GM10847 (cell line): ENCODE results near the gene ANO2.

ENCODE experiments used
- POLR2A ChIP-seq: IDR thresholded peaks from 2 replicates; pipeline ENCODE4 v1.6.1; 2011; ENCODE audit not compliant: insufficient read length; ENCODE audit errors: extremely low read depth

ANO2 gene

DNA sequence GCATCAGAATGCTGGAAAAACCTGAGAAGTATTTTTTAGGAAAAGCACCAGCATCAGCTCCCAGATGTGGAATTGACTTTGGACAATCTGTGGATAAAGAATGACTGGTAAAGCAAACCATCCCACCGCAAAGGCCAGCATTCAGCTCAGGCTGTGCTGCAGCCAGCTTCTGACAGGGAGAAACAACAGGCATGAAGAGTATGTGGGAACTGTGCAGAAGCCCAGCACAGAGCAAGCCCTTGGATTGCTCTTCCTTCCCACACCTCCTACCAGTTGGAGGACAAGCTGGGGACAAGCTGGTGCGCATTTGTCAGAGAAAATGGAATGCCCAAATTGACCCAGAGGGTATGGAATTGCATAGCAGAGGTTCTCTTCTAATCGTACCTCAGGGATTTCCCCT is 228.1 kb downstream of the ANO2 start:
- no peak for TF ChIP-seq POLR2A

DNA sequence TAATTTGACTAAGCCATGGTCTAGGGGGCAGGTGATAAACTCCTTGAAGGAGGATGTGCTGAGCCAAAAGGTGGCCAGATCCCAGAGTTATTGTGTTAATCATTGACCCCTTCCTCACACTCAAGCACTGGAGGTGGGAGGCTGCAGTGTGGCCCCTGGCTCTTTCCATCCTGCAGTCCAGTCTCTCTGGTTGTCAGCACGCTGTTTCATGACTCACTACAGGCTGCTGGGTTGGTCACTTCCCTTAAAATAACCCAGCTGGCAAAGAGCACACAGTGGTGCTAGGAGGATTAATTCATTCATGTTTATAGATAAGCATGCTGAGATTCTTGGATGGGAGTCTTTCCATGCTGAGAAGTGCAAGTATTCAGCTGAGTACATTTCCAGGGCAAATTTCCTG is 228.9 kb downstream of the ANO2 start:
- no peak for TF ChIP-seq POLR2A

DNA sequence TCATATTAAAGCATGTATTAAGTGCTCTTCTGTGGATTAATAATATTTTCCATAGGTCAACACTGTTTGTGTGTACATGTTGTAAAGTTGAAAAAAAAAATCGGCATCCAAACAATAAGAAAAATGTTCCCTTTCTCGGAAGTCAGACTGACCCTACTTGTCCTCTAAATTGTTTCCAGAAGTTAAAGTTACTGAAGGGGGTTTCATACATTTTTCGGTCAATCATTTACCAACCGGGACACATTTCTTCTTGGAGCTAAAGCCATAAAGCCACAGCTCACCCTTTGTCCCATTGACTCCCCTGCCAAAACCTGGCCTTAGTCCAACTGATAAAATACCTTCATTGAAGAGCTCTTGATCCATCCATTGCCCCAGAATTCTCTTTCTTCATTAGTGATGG is 230.0 kb downstream of the ANO2 start:
- no peak for TF ChIP-seq POLR2A

DNA sequence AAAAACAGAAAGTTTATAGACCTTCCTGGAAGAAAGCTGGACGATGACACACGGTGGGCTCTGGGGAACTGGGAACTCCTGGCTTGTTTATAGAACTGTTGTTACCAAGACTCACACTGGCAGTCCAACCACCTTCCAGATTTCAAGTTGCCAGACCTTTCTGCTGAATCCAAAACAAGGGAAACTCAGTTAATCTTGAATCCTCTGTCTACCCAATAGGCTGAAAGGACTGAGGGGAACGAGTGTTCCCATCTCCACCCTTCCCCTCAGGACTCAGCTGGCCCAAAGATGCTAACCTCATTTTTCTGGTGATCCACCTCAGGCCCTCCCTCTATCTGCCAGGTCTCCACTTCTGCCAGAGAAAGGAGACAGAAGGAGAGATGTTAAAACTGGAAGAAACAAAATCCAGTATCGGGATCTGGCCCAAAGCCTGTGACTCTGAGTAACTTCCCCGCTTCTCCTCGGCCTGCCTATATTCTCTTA is 231.4 kb downstream of the ANO2 start:
- no peak for TF ChIP-seq POLR2A

DNA sequence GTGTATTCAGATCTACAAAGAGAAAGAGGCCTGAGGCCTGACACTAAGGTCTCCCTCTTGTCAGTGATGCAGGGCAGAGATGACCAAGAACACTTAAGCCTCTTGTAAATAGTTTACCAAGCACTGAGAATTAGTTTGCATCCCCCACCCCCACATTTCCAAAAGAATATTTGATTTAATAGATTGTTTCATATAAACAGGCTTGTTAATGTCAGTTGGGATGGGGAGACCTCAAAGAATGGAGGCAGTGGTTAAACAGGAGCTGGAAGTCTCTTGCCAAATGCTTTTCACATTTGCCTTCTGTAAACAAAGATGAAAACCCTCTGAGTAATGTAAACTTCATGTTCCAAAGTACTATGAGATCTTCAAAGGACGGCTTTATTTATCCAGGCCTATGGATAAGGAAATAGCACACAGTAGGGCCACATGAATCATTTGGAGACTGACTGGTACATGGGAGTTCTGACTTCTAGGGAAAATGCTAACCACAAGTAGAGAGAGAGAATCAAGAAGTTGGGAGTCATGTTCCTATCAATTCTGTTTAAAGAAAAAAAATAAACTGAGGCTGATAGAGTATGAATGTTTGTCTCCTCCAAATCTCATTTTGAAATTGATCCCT is 234.7 kb downstream of the ANO2 start:
- no peak for TF ChIP-seq POLR2A

DNA sequence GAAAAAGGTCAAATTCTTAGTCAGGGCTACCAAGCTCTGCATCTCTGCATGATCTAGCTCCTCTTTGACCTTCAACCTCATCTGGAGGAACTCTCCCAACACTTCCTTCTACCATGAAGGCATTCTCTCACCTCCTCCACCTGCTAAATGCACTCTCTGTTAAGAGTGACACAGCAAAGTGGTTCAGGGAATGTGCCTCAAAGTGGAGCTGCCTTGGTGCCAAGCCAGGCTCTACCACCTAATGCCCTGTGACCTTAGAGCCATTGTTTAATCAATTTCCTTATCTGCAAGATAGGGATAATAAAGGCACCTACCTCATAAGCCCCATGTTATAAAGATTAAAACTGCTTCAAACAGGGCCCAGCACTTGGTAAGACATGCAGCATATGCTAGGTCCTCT is 236.7 kb downstream of the ANO2 start:
- TF ChIP-seq POLR2A: no peak

DNA sequence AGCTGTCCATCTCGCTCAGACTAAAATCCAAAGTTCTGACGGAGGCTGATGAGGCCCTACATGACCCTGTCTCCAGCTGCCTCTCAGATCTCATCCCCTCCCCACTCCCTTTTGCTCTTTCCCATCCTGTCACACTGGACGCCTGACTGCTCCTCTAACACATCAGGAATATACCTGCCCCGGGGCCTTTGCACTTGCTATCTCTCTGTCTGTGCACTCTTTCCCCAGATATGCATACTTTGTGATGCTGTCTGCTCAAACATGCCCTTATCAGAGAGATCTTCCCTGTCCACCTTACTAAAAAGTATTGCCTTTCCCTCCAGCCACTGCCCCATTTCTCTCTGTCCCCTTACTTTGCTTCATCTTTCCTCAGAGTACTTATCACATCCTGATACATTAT is 238.8 kb downstream of the ANO2 start:
- no peak for TF ChIP-seq POLR2A

DNA sequence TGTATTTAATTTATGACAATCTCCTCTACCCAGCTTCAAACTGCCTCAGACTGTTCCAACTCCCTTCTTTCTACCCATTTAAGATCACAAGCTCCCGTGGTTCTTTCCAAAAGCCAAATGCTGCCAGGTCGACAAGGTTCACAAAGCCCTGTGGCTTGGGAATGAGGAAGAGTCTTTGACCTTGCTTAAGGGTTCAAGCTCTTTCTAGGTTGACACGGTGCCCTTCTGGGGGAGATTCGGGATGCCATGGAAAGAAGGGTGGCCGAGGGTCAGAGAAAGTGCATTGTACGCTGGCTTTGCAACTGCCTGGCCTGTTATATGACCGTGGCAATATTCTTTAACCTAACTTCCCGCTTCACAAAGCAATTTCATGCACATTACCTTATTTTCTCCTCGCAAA is 239.3 kb downstream of the ANO2 start:
- no peak for TF ChIP-seq POLR2A

DNA sequence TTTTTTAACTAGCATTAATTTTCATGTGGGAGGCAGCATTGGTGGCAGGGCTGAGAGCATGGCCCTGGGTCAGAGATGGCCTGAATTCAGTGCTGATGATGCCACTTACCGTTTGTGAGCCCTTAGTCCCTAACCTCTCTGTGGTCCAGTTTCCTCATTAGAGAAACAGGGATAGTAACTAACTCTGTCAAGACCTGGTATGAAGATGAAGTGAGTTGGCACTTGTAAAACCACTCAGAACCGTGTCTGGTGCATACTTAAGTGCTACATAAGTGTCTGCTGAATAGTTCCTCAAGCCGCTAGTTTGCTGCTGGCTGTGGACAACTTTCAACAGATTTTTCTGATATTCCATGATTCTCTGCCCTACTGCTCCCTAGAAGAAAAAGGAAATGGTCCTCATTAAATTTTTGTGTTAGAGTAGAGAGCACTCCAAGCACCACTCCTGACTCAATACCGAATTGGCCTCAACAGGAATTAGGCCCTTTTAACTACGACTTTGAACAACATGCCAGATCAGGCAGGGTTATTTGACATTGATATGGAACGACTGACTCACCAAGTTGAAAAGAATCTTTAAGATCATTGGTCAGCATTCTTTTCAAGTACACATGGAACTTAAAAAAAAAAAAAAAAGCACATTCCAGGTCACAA is 250.2 kb downstream of the ANO2 start:
- no peak for TF ChIP-seq POLR2A

DNA sequence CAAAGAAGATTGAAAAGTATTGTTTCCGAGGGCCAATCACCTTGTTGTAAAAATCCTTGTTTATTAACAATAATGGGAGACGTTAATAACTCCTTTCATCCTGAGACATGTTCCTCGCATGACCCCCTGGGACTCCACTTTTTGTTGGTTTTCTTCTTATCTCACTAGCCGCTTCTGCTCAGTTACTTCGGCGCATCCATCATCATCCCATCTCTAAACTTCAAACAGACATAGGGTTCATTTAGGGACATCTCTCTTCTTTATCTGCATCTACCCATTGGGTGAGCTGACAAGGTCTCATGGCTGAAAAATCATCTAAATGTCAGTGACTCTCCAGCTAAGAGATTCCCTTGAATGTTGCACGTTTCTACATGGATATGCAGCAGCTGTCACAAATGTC is 252.2 kb downstream of the ANO2 start:
- TF ChIP-seq POLR2A: no peak

DNA sequence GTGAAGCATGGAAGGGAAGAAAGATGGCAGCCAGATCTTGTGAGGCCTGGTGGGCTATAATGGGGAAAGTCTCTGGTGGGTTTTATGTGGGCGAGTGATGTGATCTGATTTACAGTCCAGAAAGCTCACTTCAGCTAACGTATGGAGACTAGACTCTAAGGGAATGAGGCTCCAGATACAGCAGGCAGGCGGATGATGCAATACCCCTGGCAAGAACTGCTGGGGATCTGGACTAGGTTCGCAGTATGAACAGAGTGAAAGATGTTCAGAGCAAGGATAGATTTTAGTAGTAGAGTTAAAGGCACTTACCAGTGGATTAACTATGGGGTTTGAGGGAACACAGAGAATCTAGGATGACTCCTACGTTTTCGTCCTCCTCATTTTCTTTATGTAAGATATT is 253.1 kb downstream of the ANO2 start:
- TF ChIP-seq POLR2A: no peak

DNA sequence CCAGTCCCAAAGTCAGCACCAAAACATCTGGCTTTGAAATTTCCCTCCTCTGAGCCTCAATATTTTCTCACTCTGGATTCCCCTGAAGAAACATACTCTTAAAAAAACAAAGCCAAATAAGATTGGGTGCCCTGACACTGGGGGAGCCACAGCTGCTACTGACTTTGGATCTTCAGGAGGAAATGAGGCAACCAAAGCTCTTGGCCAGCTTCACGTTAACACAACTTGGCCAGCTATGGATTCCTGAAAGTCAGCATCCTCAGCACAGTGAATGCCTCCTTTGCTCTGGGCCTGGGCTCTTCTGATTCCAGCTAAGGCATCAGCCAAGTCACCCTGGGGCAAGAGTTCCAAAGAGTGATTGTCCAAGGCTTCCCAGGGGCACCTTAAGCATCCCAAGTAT is 254.8 kb downstream of the ANO2 start:
- TF ChIP-seq POLR2A: no peak

DNA sequence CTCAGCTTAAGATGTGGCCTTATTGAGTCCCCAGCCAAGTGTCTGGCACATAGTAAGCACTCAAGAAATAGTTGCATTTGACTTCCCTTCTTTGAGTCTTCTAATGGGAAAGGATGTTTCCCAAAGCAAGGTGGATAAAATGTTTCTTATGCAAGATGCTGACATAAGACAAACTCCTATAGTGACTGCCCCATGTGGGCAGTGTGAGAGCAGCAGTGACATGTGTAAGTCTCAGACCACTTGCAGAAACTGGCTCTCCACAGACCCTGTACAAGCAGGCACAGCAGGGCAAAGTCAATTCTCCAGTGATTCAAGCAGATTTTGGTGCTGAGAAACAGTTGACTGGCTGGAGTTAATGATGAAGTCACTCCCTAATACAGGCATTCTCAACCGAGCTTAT is 255.3 kb downstream of the ANO2 start:
- TF ChIP-seq POLR2A: no peak

DNA sequence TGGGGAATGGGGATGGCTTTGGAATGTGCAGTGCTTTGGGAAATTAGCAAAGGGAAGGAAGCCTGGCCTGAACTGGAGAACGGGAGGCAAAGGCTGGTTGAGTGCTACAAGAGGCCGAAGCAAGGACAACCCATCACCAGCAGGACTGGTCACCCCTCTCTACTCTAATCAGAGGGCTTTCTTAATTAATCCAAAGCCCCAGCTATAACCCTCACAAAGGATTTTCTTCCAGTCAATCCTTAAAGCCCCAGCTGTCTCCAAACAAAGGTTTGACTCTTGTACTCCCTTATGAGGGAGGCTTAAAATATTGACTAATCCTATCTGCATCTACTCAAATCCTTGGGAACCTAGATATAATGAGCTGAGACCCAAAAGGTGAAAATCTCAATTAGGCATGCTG is 256.8 kb downstream of the ANO2 start:
- TF ChIP-seq POLR2A: no peak

DNA sequence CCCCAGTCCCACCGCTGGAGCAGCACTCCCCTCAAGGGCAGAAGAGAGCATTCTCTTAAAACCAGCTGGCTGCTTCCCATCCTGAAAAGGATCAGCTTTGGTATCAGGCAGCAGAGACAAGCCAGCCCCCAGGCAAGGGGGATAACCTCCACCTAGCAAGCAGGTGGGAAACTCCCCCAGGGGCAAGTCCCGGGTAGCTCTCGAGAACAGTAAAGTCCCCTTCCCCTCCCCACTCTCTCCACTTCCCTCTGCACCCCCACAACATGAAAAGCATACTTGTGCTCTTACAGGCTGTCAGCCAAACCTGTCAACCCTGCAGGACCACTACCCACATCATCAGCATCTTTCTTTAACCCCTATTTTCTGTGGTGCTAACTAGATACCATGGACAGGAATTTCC is 259.1 kb downstream of the ANO2 start:
- TF ChIP-seq POLR2A: no peak

DNA sequence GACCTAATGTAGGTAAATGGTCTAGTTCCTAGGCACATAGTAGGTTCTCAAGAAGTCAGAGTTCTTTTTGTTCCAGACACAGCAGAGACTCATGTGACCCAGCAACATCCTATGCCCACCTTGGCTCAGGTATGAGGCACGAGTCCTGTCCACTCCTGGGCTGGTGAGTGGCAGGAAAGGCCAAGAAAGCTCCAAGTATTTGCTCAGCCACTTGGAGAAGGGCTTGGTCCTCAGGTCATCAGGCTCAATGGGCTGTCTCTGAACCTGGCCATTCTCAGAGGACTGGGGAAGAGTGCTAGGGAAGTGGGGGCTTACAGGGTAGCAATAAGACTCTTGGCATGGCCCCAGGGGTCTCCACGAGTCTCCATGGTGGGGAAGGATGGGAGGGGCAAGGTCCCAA is 260.1 kb downstream of the ANO2 start:
- no peak for TF ChIP-seq POLR2A

DNA sequence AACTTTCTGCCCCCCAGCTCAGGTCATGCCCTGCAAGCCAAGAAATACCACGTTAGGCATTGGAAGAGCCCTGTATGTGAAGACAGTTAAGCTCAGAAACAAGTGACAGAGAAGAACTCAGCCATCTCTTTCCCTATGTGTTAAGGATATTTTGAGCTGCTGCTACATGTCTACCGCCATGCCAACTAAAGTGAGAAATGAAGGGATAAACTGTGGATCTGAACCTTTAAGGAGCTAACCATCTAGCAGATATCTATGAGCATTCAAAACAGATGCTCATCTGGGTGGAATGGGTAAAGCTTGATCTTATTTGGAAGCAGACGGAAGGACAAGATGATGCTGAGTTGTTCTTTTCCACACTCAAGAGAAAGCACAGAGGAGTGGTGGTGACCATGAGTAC is 262.5 kb downstream of the ANO2 start:
- TF ChIP-seq POLR2A: no peak

DNA sequence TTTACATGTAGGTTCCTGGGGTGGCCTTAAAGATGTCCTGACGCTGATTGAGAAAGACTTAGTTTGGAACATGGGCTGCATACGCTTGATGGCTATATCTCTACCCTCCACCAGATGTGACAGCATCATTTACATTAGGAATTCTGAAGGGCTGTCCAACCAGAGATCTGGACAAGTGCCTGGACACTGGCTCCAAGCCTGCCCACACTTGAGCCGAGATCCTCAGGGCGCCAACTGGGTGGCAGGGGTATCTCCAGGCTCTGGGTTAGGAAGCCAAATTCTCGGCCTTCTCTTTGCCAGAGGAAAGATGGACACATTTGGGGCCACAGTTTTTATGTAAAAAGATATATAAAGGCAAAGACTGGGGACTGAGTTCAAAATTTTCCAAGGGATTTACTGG is 266.9 kb downstream of the ANO2 start:
- no peak for TF ChIP-seq POLR2A

DNA sequence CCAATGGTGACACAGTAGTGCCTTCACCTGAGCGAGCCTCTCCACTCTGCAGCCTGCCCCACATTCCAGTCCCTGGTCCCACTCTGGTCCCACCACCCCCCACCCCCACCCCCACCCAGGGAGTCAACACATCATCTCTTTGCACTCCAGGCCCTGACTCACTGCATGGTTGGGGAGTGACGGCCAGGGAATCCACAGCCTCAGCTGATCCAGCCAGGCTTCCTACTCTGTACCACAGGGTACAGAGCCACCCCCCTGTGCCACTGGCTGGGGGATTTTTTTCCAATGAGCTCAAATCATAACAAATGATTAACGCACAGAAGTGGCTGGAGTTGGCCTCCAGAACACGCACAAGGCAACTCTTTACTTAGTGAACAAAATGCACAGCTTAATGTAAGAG is 279.4 kb downstream of the ANO2 start:
- TF ChIP-seq POLR2A: no peak
